Nephron progenitor cell (in vitro differentiated cells): ENCODE results near the gene RBMS1.
A peak's percentile ranks its signal among the peaks of the same experiment; 100 is the strongest.

ENCODE experiments used
- DNase-seq: peaks from one replicate; pipeline ENCODE4 v3.0.0; 2021
- H3K27ac Mint-ChIP-seq: 2 replicates; pipeline ENCODE4 v1.8.0; 2021; ENCODE audit warnings: mild to moderate bottlenecking, moderate library complexity, mixed read lengths
- H3K27me3 Mint-ChIP-seq: 2 replicates; pipeline ENCODE4 v1.8.0; 2021; ENCODE audit warnings: mild to moderate bottlenecking, low read depth, mixed read lengths; ENCODE audit not compliant: poor library complexity
- H3K36me3 Mint-ChIP-seq: 2 replicates; pipeline ENCODE4 v1.8.0; 2021; ENCODE audit warnings: low read depth, mixed read lengths
- H3K4me1 Mint-ChIP-seq: 2 replicates; pipeline ENCODE4 v1.8.0; 2021; ENCODE audit warnings: mixed read lengths
- H3K4me3 Mint-ChIP-seq: 2 replicates; pipeline ENCODE4 v1.8.0; 2021; ENCODE audit warnings: mild to moderate bottlenecking, moderate library complexity, mixed read lengths
- H3K9me3 Mint-ChIP-seq: 2 replicates; pipeline ENCODE4 v1.8.0; 2021; ENCODE audit warnings: mild to moderate bottlenecking, moderate library complexity, mixed read lengths
- CTCF ChIP-seq: fragments of 200-600 bp; sonication (generic); IDR thresholded peaks from 2 replicates; pipeline ENCODE4 v1.5.0; 2021; ENCODE audit warnings: antibody characterized with exemption

The RBMS1 gene

GRCh38 chr2:160429248-160430000 lies 64.2 kb downstream of the RBMS1 start:
- TF ChIP-seq CTCF = peak; percentile 49
- H3K9me3 Mint-ChIP-seq = peaks cover 19% of the 10 kb centered on the region
- DNase-seq = no peak
- H3K27me3 Mint-ChIP-seq = no peaks in the 10 kb centered on the region
- no peak overlapping the region for H3K27ac Mint-ChIP-seq
- H3K36me3 Mint-ChIP-seq = peaks cover 59% of the 10 kb centered on the region
- H3K4me1 Mint-ChIP-seq = peaks cover 32% of the 10 kb centered on the region
- H3K4me3 Mint-ChIP-seq = no peak overlapping the region

GRCh38 chr2:160428405-160428763 lies 65.2 kb downstream of the RBMS1 start:
- H3K4me1 Mint-ChIP-seq = peaks cover 32% of the 10 kb centered on the region
- peaks cover 63% of the 10 kb centered on the region for H3K36me3 Mint-ChIP-seq
- peak overlapping the region; percentile 43 for H3K27ac Mint-ChIP-seq
- no peak overlapping the region for H3K4me3 Mint-ChIP-seq
- H3K27me3 Mint-ChIP-seq = no peaks in the 10 kb centered on the region
- TF ChIP-seq CTCF = no peak
- no peak for DNase-seq
- H3K9me3 Mint-ChIP-seq = peaks cover 19% of the 10 kb centered on the region

- Mint-ChIP-seq H3K27me3 (no peaks in the 10 kb centered on the region), H3K27ac (peak overlapping the region; percentile 43), H3K4me3 (no peak overlapping the region)
Observed at GRCh38 chr2:160427629-160428404, 65.8 kb downstream of the RBMS1 start.

GRCh38 chr2:160426604-160427003 lies 67.0 kb downstream of the RBMS1 start:
- Mint-ChIP-seq H3K4me1 (peaks cover 32% of the 10 kb centered on the region), H3K9me3 (peaks cover 25% of the 10 kb centered on the region), H3K36me3 (peaks cover 69% of the 10 kb centered on the region), H3K27ac (peak overlapping the region; percentile 52), H3K4me3 (peak overlapping the region; percentile 39), H3K27me3 (no peaks in the 10 kb centered on the region)
- no peak for DNase-seq
- no peak for TF ChIP-seq CTCF

More at GRCh38 chr2:160427629-160428404, 65.8 kb downstream of the RBMS1 start:
- DNase-seq = no peak
- Mint-ChIP-seq H3K9me3 (peaks cover 19% of the 10 kb centered on the region), H3K4me1 (peaks cover 32% of the 10 kb centered on the region), H3K36me3 (peaks cover 69% of the 10 kb centered on the region)
- no peak for TF ChIP-seq CTCF

GRCh38 chr2:160425434-160426151 lies 68.0 kb downstream of the RBMS1 start:
- peaks cover 32% of the 10 kb centered on the region for H3K4me1 Mint-ChIP-seq
- no peaks in the 10 kb centered on the region for H3K27me3 Mint-ChIP-seq
- no peak overlapping the region for H3K27ac Mint-ChIP-seq
- no peak overlapping the region for H3K4me3 Mint-ChIP-seq
- DNase-seq = no peak
- TF ChIP-seq CTCF = no peak
- H3K36me3 Mint-ChIP-seq = peaks cover 60% of the 10 kb centered on the region
- H3K9me3 Mint-ChIP-seq = peaks cover 19% of the 10 kb centered on the region
